Measurements from ENCODE around the gene ARPP21. TPM values are rescaled to one million over a fixed set of nuclear protein-coding genes. Genes with fewer than 3 reads are reported as not detected.

The ARPP21 gene
- total and polyA plus RNA-seq, 2 donors (not counting 3 experiments of a cell fraction or from before 2014, with no cell fraction given), result not detected

GRCh38 chr3:35773417-35773816 lies 134.1 kb downstream of the ARPP21 start:
- H3K4me2 ChIP-seq (ENCODE audit: insufficient read depth, low read length), result no peak overlapping the region
- no peak overlapping the region for H3K9ac ChIP-seq (replicated peaks; ENCODE audit: extremely low read depth, insufficient read depth, low read length)
- no peaks in the 10 kb centered on the region for H3K9me3 ChIP-seq (replicated peaks; ENCODE audit: control insufficient read depth, insufficient read depth, low read length)
- intact Hi-C loops (cut with micrococcal nuclease) (no loop called here), dilution Hi-C loops (cut with MboI; ENCODE audit: extremely low pct_ligation_motif_present, low sequenced_read_pairs) (no loop called here)
- H3K36me3 ChIP-seq (ENCODE audit: control insufficient read depth in 2 of 2, extremely low read depth in 1 of 2, insufficient read depth in 2 of 2, low read length in 2 of 2), result no peaks in the 10 kb centered on the region
- H4K20me1 ChIP-seq (replicated peaks; ENCODE audit: control insufficient read depth, extremely low read depth, insufficient read depth, low read length), result no peaks in the 10 kb centered on the region
- DNase-seq (ENCODE audit: low read depth, low spot score) (no peak), FAIRE-seq (no peak)
- H3K27ac ChIP-seq (ENCODE audit: insufficient read depth, low read depth, low read length), result no peak overlapping the region
- no peak for TF ChIP-seq MYC (IDR thresholded peaks at IDR 0.05; ENCODE audit: low read depth, low read length)
- TF ChIP-seq POLR2A (IDR thresholded peaks at IDR 0.05; ENCODE audit: low read depth, low read length), result no peak
- no peak for TF ChIP-seq JUN (IDR thresholded peaks at IDR 0.05; ENCODE audit: borderline replicate concordance, insufficient read depth, insufficient read length, low read depth)
- no peak for TF ChIP-seq FOS (IDR thresholded peaks at IDR 0.05; ENCODE audit: borderline replicate concordance, insufficient read depth, low read length)
- TF ChIP-seq, protein P1, sequence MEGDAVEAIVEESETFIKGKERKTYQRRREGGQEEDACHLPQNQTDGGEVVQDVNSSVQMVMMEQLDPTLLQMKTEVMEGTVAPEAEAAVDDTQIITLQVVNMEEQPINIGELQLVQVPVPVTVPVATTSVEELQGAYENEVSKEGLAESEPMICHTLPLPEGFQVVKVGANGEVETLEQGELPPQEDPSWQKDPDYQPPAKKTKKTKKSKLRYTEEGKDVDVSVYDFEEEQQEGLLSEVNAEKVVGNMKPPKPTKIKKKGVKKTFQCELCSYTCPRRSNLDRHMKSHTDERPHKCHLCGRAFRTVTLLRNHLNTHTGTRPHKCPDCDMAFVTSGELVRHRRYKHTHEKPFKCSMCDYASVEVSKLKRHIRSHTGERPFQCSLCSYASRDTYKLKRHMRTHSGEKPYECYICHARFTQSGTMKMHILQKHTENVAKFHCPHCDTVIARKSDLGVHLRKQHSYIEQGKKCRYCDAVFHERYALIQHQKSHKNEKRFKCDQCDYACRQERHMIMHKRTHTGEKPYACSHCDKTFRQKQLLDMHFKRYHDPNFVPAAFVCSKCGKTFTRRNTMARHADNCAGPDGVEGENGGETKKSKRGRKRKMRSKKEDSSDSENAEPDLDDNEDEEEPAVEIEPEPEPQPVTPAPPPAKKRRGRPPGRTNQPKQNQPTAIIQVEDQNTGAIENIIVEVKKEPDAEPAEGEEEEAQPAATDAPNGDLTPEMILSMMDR (IDR thresholded peaks at IDR 0.05; ENCODE audit: extremely low read depth in 1 of 2, insufficient read depth in 1 of 2, low read depth in 1 of 2, low read length in 2 of 2), result no peak
- no peak for TF ChIP-seq EZH2 (IDR thresholded peaks at IDR 0.05; ENCODE audit: borderline replicate concordance, low read depth, low read length, severe bottlenecking)
- TF ChIP-seq GATA2 (IDR thresholded peaks at IDR 0.05; ENCODE audit: insufficient read depth, insufficient read length, low read depth, low read length), result no peak
- no peak for TF ChIP-seq POLR2AphosphoS5 (IDR thresholded peaks at IDR 0.05; ENCODE audit: insufficient read depth, low read depth, low read length)
- TF ChIP-seq, protein P2, sequence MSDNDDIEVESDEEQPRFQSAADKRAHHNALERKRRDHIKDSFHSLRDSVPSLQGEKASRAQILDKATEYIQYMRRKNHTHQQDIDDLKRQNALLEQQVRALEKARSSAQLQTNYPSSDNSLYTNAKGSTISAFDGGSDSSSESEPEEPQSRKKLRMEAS (IDR thresholded peaks at IDR 0.05; ENCODE audit: insufficient read depth, insufficient read length), result no peak
- H3K79me2 ChIP-seq (ENCODE audit: control insufficient read depth, insufficient read depth, low read length), result no peaks in the 10 kb centered on the region
- no peaks in the 10 kb centered on the region for H3K4me1 ChIP-seq (ENCODE audit: control insufficient read depth, extremely low read depth, insufficient read depth, low read length)
- no peak overlapping the region for H2AFZ ChIP-seq (ENCODE audit: low read depth, low read length)
- no peaks in the 10 kb centered on the region for H3K9me1 ChIP-seq (replicated peaks; ENCODE audit: control insufficient read depth, extremely low read depth, insufficient read depth, low read length)
- POLR2A ChIA-PET, result no interaction called here
- peaks cover 0 to 2% of the 10 kb centered on the region in 2 experiments for H3K27me3 ChIP-seq (ENCODE audit: control insufficient read depth in 2 of 2, insufficient read depth in 2 of 2, low read length in 2 of 2)
- CTCF ChIA-PET, result interaction anchor here (1.1 to 1.6 kb wide), 2 partner anchors 12 to 15 kb away, joined by 3 to 4 read pairs; no protein-coding TSS in a partner anchor
- no peak overlapping the region for H3K4me3 ChIP-seq (replicated peaks in 1 of 3; ENCODE audit: insufficient read depth in 1 of 3, low read depth in 1 of 3, low read length in 3 of 3)
- no TSS peak for BruUV-seq (replicated peaks)

Measured in endothelial cell of umbilical vein (primary cell).